HEK293 (cell line): ENCODE measurements around the gene TMEM203.

Experiments
- KLF10 ChIP-seq: fragments of 450-650 bp; IDR thresholded peaks from 2 replicates; pipeline ENCODE4 v1.5.1; 2018; ENCODE audit warnings: missing biosample characterization, mild to moderate bottlenecking, missing genetic modification characterization
- KLF9 ChIP-seq: fragments of 450-650 bp; formaldehyde crosslinking; IDR thresholded peaks from 2 replicates; pipeline ENCODE4 v1.5.1; 2016; ENCODE audit warnings: missing biosample characterization, missing genetic modification characterization, low read depth
- OVOL3 ChIP-seq: fragments of 450-650 bp; formaldehyde crosslinking; IDR thresholded peaks from 2 replicates; pipeline ENCODE4 v1.5.1; 2016; ENCODE audit warnings: missing biosample characterization, missing genetic modification characterization
- SP3 ChIP-seq: fragments of 450-650 bp; formaldehyde crosslinking; IDR thresholded peaks from 2 replicates; pipeline ENCODE4 v1.5.1; 2016; ENCODE audit warnings: missing biosample characterization, missing genetic modification characterization
- TCF7L2 ChIP-seq: IDR thresholded peaks from 2 replicates; pipeline ENCODE4 v1.6.1; 2011; ENCODE audit warnings: low read depth, mild to moderate bottlenecking, inconsistent platforms, low read length, moderate library complexity, borderline replicate concordance
- ZBTB20 ChIP-seq: fragments of 450-650 bp; formaldehyde crosslinking; IDR thresholded peaks from 2 replicates; pipeline ENCODE4 v1.5.1; 2016; ENCODE audit warnings: missing biosample characterization, missing genetic modification characterization
- ZNF292 ChIP-seq: fragments of 450-650 bp; formaldehyde crosslinking; IDR thresholded peaks from 2 replicates; pipeline ENCODE4 v1.5.1; 2016; ENCODE audit warnings: low read depth, missing biosample characterization, missing genetic modification characterization, borderline replicate concordance
- ZNF341 ChIP-seq: fragments of 450-650 bp; formaldehyde crosslinking; IDR thresholded peaks from 2 replicates; pipeline ENCODE4; 2016; ENCODE audit warnings: low read depth, missing biosample characterization, missing genetic modification characterization
- ZNF510 ChIP-seq: fragments of 450-650 bp; formaldehyde crosslinking; IDR thresholded peaks from 2 replicates; pipeline ENCODE4 v1.5.1; 2018; ENCODE audit warnings: mild to moderate bottlenecking, missing genetic modification characterization, missing biosample characterization; ENCODE audit not compliant: insufficient replicate concordance
- ZNF514 ChIP-seq: fragments of 450-650 bp; formaldehyde crosslinking; IDR thresholded peaks from 2 replicates; pipeline ENCODE4 v1.5.1; 2016; ENCODE audit warnings: missing biosample characterization, missing genetic modification characterization
- ZNF548 ChIP-seq: fragments of 450-650 bp; formaldehyde crosslinking; IDR thresholded peaks from 2 replicates; pipeline ENCODE4 v1.5.1; 2016; ENCODE audit warnings: missing biosample characterization, missing genetic modification characterization
- ZNF624 ChIP-seq: fragments of 450-650 bp; formaldehyde crosslinking; IDR thresholded peaks from 2 replicates; pipeline ENCODE4 v1.5.1; 2017; ENCODE audit warnings: missing biosample characterization, missing genetic modification characterization
- ZNF664 ChIP-seq: fragments of 450-650 bp; formaldehyde crosslinking; IDR thresholded peaks from 2 replicates; pipeline ENCODE4 v1.5.1; 2016; ENCODE audit warnings: missing biosample characterization, missing genetic modification characterization
- ZNF777 ChIP-seq: fragments of 450-650 bp; formaldehyde crosslinking; IDR thresholded peaks from 2 replicates; pipeline ENCODE4 v1.5.1; 2017; ENCODE audit warnings: missing biosample characterization, missing genetic modification characterization, borderline replicate concordance
- ZNF785 ChIP-seq: fragments of 450-650 bp; formaldehyde crosslinking; IDR thresholded peaks from 2 replicates; pipeline ENCODE4 v1.5.1; 2016; ENCODE audit warnings: missing biosample characterization, missing genetic modification characterization
- ZNF837 ChIP-seq: fragments of 450-650 bp; formaldehyde crosslinking; IDR thresholded peaks from 2 replicates; pipeline ENCODE4 v1.5.1; 2016; ENCODE audit warnings: missing biosample characterization, missing genetic modification characterization
- ZSCAN16 ChIP-seq: fragments of 450-650 bp; formaldehyde crosslinking; IDR thresholded peaks from 2 replicates; pipeline ENCODE4 v1.5.1; 2016; ENCODE audit warnings: missing biosample characterization, missing genetic modification characterization
- TF ChIP-seq, protein P1 (sequence below): fragments of 450-650 bp; formaldehyde crosslinking; IDR thresholded peaks from 2 replicates; pipeline ENCODE4 v1.5.1; 2016; ENCODE audit warnings: missing biosample characterization, missing genetic modification characterization, borderline replicate concordance
- TF ChIP-seq, protein P2 (sequence below): fragments of 450-650 bp; formaldehyde crosslinking; IDR thresholded peaks from 2 replicates; pipeline ENCODE4 v1.5.1; 2016; ENCODE audit warnings: missing biosample characterization, missing genetic modification characterization
- TF ChIP-seq, protein P3 (sequence below): fragments of 450-650 bp; formaldehyde crosslinking; IDR thresholded peaks from 2 replicates; pipeline ENCODE4 v1.5.1; 2016; ENCODE audit warnings: missing biosample characterization, missing genetic modification characterization, borderline replicate concordance
- TF ChIP-seq, protein P4 (sequence below): fragments of 450-650 bp; formaldehyde crosslinking; IDR thresholded peaks from 2 replicates; pipeline ENCODE4 v1.5.1; 2016; ENCODE audit warnings: missing biosample characterization, missing genetic modification characterization
- TF ChIP-seq, protein P5 (sequence below): fragments of 450-650 bp; formaldehyde crosslinking; IDR thresholded peaks from 2 replicates; pipeline ENCODE4 v1.5.1; 2016; ENCODE audit warnings: missing biosample characterization, missing genetic modification characterization
- TF ChIP-seq, protein P6 (sequence below): fragments of 450-650 bp; IDR thresholded peaks from 2 replicates; pipeline ENCODE4 v1.5.1; 2018; ENCODE audit warnings: missing biosample characterization, mild to moderate bottlenecking, missing genetic modification characterization

Gene TMEM203

DNA sequence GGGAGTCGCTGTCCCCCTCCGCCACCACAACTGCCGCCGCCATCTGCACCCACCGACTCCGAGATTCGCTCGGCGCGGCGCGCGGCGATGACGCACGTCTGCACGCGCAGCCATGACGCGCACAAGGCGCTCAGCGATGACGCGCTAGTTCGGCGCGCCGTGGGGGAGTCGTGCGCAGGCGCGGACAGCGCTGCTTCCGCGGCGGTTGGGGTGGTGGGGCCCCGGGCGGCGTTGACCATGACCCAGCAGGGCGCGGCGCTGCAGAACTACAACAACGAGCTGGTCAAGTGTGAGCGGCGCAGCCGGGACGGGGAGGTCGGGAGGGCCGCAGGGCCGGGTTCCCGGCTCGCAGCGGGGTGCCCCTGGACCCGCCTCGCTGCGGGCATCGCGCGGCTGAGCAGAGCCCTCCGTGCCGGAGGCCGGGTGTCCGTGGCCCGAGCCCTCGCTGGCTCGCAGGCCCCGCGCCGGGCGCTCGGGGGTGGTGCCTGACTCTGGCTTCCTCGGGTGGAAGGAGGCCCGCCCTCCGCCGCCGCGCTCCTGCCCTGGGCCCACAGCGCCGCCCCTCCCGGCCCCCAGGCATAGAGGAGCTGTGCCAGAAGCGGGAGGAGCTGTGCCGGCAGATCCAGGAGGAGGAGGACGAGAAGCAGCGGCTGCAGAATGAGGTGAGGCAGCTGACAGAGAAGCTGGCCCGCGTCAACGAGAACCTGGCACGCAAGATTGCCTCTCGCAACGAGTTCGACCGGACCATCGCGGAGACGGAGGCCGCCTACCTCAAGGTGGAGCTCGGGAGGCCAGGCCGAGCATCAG, 16.8 kb downstream of the TMEM203 start, which contains the start of the genes ANAPC2 and SSNA1 (continued):
- TF ChIP-seq, protein P1, sequence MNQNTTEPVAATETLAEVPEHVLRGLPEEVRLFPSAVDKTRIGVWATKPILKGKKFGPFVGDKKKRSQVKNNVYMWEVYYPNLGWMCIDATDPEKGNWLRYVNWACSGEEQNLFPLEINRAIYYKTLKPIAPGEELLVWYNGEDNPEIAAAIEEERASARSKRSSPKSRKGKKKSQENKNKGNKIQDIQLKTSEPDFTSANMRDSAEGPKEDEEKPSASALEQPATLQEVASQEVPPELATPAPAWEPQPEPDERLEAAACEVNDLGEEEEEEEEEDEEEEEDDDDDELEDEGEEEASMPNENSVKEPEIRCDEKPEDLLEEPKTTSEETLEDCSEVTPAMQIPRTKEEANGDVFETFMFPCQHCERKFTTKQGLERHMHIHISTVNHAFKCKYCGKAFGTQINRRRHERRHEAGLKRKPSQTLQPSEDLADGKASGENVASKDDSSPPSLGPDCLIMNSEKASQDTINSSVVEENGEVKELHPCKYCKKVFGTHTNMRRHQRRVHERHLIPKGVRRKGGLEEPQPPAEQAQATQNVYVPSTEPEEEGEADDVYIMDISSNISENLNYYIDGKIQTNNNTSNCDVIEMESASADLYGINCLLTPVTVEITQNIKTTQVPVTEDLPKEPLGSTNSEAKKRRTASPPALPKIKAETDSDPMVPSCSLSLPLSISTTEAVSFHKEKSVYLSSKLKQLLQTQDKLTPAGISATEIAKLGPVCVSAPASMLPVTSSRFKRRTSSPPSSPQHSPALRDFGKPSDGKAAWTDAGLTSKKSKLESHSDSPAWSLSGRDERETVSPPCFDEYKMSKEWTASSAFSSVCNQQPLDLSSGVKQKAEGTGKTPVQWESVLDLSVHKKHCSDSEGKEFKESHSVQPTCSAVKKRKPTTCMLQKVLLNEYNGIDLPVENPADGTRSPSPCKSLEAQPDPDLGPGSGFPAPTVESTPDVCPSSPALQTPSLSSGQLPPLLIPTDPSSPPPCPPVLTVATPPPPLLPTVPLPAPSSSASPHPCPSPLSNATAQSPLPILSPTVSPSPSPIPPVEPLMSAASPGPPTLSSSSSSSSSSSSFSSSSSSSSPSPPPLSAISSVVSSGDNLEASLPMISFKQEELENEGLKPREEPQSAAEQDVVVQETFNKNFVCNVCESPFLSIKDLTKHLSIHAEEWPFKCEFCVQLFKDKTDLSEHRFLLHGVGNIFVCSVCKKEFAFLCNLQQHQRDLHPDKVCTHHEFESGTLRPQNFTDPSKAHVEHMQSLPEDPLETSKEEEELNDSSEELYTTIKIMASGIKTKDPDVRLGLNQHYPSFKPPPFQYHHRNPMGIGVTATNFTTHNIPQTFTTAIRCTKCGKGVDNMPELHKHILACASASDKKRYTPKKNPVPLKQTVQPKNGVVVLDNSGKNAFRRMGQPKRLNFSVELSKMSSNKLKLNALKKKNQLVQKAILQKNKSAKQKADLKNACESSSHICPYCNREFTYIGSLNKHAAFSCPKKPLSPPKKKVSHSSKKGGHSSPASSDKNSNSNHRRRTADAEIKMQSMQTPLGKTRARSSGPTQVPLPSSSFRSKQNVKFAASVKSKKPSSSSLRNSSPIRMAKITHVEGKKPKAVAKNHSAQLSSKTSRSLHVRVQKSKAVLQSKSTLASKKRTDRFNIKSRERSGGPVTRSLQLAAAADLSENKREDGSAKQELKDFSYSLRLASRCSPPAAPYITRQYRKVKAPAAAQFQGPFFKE (tag by site-specific recombination): no peak
- no peak for TF ChIP-seq ZNF510 (tag by site-specific recombination)
- TF ChIP-seq ZNF341 (tag by site-specific recombination): peak; percentile 99
- no peak for TF ChIP-seq ZNF548 (tag by site-specific recombination)
- TF ChIP-seq, protein P2, sequence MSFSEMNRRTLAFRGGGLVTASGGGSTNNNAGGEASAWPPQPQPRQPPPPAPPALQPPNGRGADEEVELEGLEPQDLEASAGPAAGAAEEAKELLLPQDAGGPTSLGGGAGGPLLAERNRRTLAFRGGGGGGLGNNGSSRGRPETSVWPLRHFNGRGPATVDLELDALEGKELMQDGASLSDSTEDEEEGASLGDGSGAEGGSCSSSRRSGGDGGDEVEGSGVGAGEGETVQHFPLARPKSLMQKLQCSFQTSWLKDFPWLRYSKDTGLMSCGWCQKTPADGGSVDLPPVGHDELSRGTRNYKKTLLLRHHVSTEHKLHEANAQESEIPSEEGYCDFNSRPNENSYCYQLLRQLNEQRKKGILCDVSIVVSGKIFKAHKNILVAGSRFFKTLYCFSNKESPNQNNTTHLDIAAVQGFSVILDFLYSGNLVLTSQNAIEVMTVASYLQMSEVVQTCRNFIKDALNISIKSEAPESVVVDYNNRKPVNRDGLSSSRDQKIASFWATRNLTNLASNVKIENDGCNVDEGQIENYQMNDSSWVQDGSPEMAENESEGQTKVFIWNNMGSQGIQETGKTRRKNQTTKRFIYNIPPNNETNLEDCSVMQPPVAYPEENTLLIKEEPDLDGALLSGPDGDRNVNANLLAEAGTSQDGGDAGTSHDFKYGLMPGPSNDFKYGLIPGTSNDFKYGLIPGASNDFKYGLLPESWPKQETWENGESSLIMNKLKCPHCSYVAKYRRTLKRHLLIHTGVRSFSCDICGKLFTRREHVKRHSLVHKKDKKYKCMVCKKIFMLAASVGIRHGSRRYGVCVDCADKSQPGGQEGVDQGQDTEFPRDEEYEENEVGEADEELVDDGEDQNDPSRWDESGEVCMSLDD (tag by site-specific recombination): peak; percentile 74; the same call in 1 of the 2 replicates
- peak; percentile 94 for TF ChIP-seq ZBTB20 (tag by site-specific recombination)
- 0 out of 2 replicates have a peak, but pooled peaks have one; percentile 9 for TF ChIP-seq OVOL3 (tag by site-specific recombination)
- no peak for TF ChIP-seq ZNF777 (tag by site-specific recombination)
- TF ChIP-seq ZNF664 (tag by site-specific recombination): no peak
- no peak for TF ChIP-seq ZSCAN16
- TF ChIP-seq ZNF624 (tag by site-specific recombination): no peak
- TF ChIP-seq ZNF785 (tag by site-specific recombination): no peak
- TF ChIP-seq, protein P3, sequence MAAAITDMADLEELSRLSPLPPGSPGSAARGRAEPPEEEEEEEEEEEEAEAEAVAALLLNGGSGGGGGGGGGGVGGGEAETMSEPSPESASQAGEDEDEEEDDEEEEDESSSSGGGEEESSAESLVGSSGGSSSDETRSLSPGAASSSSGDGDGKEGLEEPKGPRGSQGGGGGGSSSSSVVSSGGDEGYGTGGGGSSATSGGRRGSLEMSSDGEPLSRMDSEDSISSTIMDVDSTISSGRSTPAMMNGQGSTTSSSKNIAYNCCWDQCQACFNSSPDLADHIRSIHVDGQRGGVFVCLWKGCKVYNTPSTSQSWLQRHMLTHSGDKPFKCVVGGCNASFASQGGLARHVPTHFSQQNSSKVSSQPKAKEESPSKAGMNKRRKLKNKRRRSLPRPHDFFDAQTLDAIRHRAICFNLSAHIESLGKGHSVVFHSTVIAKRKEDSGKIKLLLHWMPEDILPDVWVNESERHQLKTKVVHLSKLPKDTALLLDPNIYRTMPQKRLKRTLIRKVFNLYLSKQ (tag by site-specific recombination): no peak
- TF ChIP-seq, protein P4, sequence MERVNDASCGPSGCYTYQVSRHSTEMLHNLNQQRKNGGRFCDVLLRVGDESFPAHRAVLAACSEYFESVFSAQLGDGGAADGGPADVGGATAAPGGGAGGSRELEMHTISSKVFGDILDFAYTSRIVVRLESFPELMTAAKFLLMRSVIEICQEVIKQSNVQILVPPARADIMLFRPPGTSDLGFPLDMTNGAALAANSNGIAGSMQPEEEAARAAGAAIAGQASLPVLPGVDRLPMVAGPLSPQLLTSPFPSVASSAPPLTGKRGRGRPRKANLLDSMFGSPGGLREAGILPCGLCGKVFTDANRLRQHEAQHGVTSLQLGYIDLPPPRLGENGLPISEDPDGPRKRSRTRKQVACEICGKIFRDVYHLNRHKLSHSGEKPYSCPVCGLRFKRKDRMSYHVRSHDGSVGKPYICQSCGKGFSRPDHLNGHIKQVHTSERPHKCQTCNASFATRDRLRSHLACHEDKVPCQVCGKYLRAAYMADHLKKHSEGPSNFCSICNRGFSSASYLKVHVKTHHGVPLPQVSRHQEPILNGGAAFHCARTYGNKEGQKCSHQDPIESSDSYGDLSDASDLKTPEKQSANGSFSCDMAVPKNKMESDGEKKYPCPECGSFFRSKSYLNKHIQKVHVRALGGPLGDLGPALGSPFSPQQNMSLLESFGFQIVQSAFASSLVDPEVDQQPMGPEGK (tag by site-specific recombination): peak; percentile 87
- TF ChIP-seq, protein P5, sequence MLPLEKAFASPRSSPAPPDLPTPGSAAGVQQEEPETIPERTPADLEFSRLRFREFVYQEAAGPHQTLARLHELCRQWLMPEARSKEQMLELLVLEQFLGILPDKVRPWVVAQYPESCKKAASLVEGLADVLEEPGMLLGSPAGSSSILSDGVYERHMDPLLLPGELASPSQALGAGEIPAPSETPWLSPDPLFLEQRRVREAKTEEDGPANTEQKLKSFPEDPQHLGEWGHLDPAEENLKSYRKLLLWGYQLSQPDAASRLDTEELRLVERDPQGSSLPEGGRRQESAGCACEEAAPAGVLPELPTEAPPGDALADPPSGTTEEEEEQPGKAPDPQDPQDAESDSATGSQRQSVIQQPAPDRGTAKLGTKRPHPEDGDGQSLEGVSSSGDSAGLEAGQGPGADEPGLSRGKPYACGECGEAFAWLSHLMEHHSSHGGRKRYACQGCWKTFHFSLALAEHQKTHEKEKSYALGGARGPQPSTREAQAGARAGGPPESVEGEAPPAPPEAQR (tag by site-specific recombination): peak; percentile 52; the same call in 1 of the 2 replicates
- no peak for TF ChIP-seq ZNF514 (tag by site-specific recombination)
- TF ChIP-seq KLF9: peak; percentile 11; the same call in 1 of the 2 replicates
- TF ChIP-seq, protein P6, sequence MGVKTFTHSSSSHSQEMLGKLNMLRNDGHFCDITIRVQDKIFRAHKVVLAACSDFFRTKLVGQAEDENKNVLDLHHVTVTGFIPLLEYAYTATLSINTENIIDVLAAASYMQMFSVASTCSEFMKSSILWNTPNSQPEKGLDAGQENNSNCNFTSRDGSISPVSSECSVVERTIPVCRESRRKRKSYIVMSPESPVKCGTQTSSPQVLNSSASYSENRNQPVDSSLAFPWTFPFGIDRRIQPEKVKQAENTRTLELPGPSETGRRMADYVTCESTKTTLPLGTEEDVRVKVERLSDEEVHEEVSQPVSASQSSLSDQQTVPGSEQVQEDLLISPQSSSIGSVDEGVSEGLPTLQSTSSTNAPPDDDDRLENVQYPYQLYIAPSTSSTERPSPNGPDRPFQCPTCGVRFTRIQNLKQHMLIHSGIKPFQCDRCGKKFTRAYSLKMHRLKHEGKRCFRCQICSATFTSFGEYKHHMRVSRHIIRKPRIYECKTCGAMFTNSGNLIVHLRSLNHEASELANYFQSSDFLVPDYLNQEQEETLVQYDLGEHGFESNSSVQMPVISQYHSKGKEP (tag by site-specific recombination): peak; percentile 23; the same call in 1 of the 2 replicates
- TF ChIP-seq KLF10: peak; percentile 83; the same call in 1 of the 2 replicates
- no peak; the same call in none of the 2 replicates for TF ChIP-seq SP3 (tag by site-specific recombination)
- no peak for TF ChIP-seq TCF7L2
- no peak for TF ChIP-seq ZNF837
- TF ChIP-seq ZNF292 (tag by site-specific recombination): no peak
